Stimulated activated CD4-positive, alpha-beta T cell treated with anti-CD3 and anti-CD28 coated beads, Interleukin-12 subunit alpha, Interleukin-12 subunit beta, amount 100 ng/mL, for 24 hours (primary cell): Measurements from ENCODE around the gene LSR.
"Not testable (repeated sequence)": the region's sequence is repeated elsewhere in the genome, so short reads cannot be mapped to it uniquely, and the experiment has no call there.

Experiments
- DNase-seq, 2 experiments: peaks; one replicate each; pipeline ENCODE4 v3.0.0-alpha.2; 2020; ENCODE audit warnings: low read depth in 2 of 2

The LSR gene

DNA sequence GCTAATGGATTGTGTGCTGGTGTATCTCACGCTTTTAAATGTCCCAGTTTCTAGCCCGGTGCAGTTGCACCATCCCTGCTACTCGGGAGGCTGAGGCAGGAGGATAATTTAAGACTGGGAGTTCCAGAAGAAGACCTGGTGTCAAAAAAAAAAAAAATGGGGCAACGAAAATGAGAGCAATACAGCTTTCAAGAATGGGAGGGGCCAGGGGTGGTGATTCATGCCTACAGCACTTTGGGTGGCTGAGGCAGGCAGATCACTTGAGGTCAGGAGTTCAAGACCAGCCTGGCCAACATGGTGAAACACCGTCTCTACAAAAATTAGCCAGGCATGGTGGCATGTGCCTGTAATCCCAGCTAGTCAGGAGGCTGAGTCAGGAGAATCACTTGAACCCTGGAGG, 37.3 kb downstream of the LSR start:
- not testable (repeated sequence) for DNase-seq

DNA sequence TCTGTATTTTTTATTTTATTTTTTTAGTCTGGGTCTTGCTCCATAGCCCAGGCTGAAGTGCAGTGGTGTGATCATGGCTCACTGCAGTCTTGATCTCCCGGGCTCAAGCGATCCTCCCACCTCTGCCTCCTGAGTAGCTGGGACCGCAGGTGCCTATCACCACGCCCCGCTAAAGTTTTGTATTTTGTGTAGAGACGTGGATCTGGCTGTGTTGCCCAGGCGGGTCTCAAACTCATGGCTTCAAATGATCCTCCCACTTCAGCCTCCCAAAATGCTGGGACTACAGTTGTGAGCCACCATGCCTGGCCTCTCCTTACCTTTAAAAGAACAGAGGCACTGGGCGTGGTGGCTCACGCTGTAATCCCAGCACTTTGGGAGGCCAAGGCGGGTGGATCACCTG, 38.9 kb downstream of the LSR start:
- no peak for DNase-seq

DNA sequence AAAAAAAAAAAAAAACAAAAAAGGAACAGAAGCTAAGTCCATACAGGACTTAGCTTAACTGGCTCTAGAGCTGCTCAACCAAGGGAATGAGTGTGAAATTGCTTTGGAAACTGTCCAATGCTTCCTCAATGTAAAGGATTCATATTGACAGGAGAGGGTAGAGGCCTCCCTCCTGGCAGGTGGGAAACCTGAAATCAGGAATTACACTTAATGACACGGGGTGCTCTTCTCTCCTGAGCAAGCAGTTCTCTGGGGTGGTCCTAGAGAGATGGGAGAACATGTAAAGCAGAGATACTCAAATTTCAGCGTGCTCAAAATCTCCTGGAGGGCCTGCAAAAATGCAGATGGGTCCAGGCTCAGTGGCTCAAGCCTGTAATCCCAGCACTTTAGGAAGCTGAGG, 39.5 kb downstream of the LSR start:
- no peak for DNase-seq

DNA sequence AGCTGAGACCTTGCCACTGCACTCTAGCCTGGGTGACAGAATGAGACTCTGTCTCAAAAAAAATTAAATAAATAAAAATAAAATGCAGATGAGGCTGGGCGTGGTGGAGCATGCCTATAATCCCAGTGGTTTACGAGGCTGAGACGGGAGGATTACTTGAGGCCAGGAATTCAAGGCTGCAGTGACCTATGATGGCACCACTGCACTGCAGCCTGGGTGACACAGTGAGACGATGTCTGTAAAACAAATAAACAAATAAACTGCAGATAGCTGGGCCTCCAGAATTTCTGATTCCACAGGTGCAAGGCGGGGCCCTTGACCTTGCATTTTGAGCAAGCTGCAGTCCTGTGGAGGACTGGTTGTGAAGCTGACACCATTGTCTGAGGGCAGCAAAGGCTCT, 40.1 kb downstream of the LSR start:
- DNase-seq: no peak

DNA sequence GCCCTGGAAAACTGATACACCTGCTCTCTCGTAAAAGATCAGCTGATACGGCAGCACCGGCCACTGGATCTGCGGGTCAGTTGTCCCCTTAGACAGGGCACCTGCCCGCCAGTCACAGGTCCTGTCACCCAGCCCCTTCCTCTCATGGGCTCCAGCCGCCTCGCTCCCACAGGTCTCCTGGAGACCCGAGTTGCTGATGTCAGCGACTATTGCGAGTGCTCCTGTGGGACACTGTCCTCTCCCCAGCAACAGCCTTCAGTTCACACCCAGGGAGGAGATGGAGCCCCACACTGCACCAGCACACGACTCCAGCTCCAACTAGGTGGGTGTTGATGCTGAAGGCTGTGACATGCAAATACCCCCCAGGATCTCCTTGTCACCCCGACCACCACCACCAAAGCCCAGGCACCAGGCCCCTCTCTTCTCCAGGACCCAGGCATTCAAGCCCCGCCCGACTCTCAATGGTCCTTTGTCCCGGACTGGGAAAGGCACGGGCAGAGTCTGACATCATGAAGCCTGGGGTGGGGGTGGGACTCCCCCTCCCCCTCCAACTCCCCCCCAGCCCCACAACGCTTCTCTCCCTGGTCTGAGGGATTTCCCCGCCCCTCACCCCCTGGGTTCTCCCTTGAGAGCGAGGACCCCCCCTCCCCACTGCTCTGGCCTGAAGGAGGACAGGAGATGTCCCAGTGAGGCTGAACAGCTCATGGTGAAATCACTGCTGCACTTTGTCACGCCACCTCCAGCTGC, 41.8 kb downstream of the LSR start:
- DNase-seq: no peak

DNA sequence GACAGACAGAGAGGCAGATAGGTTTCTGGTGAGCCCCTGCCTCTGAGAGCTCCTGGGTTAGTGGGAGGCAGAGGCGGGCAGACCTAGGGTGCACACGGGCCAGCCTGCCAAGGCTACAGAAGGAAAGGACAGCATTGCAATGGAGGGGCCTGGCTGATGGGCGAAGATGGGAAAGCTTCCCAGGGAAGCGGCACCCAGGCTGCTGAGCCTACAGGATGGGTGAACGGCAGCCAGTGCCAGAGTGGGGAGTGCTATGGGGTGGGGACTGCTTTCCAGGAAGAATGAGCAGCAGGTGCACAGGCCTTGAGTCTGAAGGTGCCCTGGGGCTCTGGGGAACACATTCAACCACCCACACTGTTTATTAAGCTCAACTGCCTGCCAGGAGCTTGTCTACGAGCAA, 42.5 kb downstream of the LSR start:
- no peak for DNase-seq

DNA sequence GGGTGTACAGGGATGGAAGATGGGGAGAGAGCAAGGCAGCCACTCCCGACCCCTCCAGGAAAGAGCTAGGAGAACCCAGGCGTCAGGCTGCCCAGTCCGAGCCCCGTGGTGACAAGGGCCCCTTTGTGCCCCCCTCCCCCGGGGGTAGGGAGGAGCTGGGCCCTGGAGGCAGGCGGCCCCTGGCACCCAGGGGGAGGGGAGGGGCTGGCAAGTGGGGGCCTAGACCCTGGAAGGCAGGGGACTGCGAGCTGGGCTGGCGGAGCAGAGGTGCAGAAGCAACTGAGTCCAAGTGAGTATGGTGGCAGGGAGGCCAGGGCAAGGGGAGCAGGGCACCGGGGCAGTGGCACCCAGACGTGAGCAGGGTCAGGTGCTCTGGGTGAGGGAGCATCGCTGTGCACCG, 43.1 kb downstream of the LSR start, which contains the start of gene MAG:
Gene MAG (plus strand): TSS at position 246 of the 400 bp plus-strand sequence. CDS start 3,248 bp downstream, outside the sequence.
- DNase-seq: no peak

DNA sequence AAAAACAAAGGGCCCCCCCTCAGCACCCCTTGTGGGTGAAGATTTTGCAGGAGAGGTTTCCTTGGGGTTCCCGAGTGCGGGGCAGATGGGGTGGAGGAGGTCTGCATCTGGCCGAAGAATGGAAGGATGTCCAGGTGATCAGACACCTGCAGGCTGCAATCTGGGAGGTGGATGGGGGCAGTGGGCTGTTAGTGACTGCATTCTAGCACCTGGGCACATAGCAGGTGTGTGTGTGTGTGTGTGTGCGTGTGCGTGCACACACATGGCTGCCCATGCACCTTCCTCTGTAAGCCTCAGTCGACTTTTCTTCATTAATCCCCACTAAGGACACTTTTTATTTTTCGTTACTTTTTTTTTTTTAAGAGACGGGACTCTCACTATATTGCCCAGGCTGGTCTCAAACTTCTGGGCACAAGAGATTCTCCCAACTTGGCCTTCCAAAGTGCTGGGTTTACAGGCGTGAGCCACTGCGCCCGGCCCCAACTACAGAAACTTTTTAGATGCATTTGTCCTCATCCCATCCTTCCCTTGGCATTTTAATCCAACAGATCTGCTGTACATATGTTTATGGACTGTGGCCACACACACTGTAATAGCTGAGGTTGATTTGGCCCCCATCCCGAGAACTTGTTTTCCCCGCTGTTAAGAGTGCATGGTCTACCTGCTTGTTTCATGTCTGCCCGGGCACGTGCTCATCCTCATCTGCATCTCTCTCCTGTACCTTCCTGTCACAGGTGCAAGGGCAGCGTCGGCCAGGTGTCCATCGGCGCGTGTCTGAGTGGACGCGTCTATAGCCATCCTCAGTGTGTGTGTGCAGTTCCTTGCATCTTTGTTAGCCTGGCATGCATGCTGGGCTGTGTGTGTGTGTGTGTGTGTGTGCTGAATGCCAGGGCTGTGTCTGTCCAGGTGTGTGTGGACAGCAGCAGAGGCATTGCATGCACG, 43.9 kb downstream of the LSR start:
- DNase-seq: no peak

DNA sequence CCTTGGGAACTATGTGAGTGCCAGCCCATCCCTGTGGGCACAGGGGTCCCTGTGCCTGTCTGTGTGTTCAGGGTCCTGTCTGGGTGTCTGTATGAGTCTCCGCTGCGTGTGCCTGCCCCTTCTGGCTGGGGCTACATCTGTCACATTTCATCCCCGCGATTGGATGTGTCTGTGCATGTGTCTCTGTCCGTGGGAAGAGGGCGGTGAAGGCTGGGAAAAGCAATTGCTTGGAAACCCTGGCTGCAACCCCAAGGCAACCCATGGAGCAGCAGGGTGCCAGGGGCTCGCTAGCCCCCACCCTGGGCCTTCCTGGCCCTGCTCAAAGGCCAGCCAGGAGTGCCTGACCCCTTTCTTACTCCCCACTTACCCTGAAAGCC, 44.5 kb downstream of the LSR start:
- DNase-seq: no peak

DNA sequence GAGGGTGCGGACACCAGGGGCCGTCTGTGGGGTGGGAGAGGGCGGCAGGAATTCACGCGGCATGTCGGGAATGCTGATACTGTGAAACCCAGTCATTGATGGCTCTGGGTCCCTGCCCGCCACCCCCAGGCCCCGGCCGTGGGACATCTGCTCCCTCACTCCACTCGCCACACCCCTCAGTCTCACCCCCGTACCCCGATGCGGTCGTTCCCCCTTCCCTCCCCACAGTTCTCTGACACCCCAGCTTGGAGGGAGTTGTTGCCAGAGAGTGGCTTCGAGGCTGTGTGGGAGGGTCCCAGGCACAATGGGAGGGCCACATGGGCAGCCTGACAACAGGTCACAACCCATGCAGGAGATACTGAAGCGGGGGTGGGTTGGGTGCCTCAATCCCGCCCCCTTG, 45.0 kb downstream of the LSR start:
- DNase-seq: no peak

DNA sequence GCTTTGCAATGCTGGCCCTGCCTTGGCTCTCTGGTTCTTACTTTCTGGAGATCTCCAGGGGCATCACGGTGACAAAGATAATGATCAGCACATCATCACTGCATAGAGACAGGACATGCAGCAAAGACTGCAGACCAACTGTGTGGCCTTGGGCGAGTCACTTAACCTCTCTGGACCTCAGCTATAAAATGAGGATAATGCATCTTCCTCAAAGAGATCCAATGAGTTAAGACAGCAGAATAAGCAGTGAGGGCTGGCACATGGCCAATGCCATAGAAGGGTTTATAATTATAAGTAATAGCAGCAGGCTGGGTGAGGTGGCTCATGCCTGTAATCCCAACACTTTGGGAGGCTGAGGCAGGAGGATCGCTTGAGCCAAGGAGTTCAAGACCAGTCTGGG, 45.5 kb downstream of the LSR start:
- no peak for DNase-seq

DNA sequence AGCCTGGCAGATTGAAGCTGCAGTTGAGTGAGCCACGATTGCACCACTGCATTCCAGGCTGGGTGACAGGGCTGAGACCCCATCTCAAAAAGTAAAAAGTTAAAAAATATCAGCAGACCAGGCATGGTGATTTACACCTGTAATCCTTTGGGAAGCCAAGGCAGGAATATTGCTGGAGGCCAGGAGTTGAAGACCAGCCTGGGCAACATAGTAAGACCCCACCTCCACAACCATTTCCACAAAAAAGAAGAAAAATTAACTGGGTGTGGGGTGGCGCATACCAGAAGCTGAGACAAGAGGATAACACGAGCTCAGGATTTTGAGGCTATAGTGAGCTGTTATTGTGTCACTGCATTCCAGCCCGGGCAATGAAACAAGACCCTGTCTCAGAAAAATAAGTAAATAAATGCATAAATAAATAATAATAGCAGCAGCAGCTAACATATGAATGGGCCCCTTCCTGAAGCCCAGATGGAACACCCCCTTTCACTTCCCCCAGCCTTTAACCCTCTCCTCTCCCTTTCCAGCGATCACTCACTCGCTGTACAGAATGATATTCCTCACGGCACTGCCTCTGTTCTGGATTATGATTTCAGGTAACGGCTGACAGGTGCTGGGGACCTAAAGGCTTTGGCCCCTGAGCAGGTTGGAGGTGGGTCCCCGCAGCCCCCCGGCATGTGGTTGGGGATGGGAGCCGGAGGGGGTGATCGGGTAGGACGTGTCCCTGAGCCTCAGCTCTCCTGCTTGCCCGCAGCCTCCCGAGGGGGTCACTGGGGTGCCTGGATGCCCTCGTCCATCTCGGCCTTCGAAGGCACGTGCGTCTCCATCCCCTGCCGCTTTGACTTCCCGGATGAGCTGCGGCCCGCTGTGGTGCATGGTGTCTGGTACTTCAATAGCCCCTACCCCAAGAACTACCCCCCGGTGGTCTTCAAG, 46.3 kb downstream of the LSR start:
- DNase-seq: no peak

DNA sequence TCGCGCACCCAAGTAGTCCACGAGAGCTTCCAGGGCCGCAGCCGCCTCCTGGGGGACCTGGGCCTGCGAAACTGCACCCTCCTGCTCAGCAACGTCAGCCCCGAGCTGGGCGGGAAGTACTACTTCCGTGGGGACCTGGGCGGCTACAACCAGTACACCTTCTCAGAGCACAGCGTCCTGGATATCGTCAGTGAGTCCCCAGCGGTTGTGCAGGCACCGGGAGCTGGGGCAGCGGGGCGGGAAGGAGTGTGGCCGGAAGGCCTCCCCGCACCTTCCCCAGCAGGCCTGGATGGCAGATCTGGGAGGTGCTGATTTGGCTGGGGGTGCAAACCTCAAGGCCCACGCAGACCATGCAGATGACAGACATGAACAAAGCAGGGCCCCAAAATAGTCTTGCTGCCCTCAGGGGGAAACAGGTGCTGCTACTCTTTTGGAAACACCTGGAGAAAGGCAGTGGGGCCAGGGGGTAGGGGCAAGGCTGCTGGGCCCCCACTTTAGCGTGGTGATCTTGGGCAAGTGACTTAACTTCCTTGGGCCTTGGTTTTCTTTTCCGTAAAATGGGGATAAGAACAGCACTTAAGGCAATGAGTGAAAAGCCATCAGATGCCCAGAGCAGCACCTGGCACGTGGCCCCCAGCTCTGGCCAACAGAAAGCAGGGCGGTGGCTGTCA, 47.1 kb downstream of the LSR start:
- no peak for DNase-seq

DNA sequence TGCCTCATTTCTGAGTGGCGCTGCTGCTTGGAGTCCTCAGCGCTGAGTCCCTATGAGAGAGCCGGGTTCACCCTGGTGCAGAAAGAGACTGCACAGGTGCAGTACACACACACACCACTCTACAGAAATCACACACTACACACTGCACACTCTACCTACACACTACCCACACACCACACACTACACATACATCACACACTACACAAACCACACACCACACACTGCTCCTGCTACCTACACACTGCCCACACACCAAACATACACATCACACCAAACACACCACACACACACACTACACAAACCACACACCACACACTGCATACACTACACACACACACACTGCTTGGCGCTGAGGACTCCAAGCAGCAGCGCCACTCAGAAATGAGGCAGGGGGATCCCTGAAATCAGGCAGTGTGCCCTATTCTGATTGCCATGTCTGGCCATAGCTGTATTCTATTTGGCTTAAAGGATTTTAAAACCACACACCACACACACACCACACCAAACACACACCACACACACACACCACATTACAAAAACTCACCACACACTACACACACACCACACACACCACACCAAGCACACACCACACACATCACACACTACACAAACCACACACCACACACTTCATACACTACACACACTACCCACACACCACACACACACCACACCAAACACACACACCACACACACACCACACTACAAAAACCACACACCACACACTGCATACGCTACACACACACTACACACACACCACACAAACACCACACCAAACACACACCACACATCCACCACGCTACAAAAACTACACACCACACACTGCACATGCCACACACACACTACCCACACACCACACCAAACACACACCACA, 48.1 kb downstream of the LSR start:
- no peak for DNase-seq

DNA sequence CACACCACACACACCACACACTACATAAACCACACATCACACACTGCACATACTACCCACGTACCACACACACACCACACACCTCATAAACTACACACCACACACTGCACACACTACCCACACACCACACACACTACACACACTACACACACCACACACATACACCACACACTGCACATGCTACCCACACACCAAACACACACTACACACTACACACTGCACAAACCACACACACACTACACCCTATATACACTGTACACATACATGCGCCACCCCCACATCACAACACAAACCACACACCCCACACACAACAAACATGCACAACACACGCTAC, 48.7 kb downstream of the LSR start:
- DNase-seq: no peak

DNA sequence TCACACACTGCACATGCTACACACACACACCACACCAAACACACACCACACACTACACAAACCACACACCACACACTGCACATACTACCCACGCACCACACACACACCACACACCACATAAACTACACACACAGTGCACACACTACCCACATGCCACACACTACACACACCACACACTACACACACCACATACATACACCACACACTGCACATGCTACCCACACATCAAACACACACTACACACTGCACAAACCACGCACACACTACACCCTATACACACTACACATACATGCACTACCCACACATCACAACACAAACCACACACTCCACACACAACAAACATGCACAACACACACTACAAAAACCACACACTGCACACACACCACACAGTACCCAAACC, 49.1 kb downstream of the LSR start:
- DNase-seq: no peak

DNA sequence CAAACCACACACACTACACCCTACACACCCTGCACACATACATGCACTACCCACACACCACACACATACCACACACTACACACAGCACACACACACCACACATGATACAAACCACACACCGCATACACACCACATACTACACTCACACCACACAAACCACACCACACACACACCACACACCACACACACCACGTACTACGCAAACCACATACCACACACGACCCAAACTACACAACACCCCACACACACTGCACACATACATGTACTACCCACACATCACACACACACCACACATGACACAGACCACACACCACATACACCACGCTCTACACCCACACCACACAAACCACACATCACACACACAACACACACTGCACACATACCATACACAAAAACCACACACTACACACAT, 49.8 kb downstream of the LSR start:
- DNase-seq: no peak

DNA sequence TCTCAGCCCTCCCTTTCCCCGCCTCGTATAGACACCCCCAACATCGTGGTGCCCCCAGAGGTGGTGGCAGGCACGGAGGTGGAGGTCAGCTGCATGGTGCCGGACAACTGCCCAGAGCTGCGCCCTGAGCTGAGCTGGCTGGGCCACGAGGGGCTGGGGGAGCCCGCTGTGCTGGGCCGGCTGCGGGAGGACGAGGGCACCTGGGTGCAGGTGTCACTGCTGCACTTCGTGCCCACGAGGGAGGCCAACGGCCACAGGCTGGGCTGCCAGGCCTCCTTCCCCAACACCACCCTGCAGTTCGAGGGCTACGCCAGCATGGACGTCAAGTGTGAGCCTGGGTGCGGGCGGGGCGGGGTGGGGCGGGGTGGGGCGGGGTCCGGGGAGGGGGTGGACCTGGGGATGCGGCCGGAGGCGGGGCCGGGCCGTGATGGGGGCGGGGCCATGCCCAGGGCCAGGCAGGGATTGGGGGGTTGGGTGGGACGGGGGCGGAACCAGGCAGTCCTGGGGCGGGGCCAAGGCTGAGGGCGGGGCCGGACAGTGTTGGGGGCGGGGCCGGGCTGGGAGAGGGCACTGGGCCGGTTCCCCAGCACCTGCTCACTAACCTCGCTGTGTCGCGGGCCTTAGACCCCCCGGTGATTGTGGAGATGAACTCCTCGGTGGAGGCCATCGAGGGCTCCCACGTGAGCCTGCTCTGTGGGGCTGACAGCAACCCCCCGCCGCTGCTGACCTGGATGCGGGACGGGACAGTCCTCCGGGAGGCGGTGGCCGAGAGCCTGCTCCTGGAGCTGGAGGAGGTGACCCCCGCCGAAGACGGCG, 50.9 kb downstream of the LSR start:
- no peak for DNase-seq

DNA sequence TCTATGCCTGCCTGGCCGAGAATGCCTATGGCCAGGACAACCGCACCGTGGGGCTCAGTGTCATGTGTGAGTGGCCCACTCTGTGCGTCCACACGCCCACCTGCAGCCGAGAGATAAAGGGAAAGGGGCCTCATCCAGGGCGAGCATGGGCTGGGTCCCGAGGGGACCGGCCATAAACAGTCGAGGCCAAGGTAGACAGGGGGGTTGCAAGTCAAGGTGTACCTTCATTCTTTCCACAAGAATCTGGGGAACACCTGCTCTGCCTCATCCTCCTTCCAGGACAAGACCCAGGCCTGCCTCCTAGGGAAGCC, 51.5 kb downstream of the LSR start:
- no peak for DNase-seq

DNA sequence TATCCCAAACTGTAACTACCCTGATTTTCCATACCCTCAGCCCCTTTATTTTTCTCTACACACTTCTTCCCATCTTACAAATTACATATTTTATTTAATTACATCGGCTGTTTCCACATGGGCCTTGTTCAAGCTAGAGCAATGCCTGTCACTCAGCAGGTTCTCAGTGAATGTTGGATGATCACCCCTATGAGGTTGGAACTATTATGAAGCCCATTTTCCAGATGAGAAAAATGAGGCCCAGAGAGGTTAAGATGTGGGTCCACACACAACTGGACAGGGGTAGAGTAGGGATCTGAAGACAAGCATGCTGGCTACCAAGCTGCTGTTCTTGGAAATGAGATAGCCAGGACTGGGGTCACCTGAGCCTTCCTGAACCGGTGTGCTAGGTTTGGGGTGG, 53.2 kb downstream of the LSR start:
- no peak for DNase-seq
